ENCODE data around the gene PLCG1.

GRCh38 chr20:41169162-41169690 is 31.9 kb downstream of the PLCG1 start:
- TF ChIP-seq REST (IDR thresholded peaks at IDR 0.05; ENCODE audit: unreplicated experiment): no peak
- TF ChIP-seq CTCF (conservative IDR thresholded peaks at IDR 0.05; ENCODE audit: low read depth in 2 of 2): no peak
- TF ChIP-seq CREB1 (CRISPR knock-in tag; IDR thresholded peaks at IDR 0.05; ENCODE audit: low read depth): no peak
- no peak for TF ChIP-seq EZH2 (IDR thresholded peaks at IDR 0.05; ENCODE audit: low read depth, unreplicated experiment)
- TF ChIP-seq EZH2phosphoT487 (IDR thresholded peaks at IDR 0.05; ENCODE audit: unreplicated experiment): no peak

Data from GM23338 (cell line).